Stomach (tissue), 4 donors: Measurements from ENCODE around the gene ABT1.

ENCODE experiments used
- EP300 ChIP-seq: sonication (generic); formaldehyde crosslinking; IDR thresholded peaks from one replicate; pipeline ENCODE4 v1.6.1; 2017; ENCODE audit warnings: antibody characterized with exemption
- POLR2A ChIP-seq, 4 donors: fragments of 450-650 bp; IDR thresholded peaks; one replicate each; pipeline ENCODE4 v1.6.1; 2016; ENCODE audit warnings: antibody characterized with exemption in 4 of 4, control low read depth in 2 of 4, mild to moderate bottlenecking in 1 of 4, moderate library complexity in 1 of 4
- POLR2AphosphoS5 ChIP-seq, 3 donors: sonication (generic); formaldehyde crosslinking; IDR thresholded peaks; one replicate each; pipeline ENCODE4 v1.6.1; 2016; ENCODE audit warnings: antibody characterized with exemption in 3 of 3
- TF ChIP-seq, protein P1 (sequence below), 7 experiments: fragments of 450-650 bp in 4 of 7; fragments of 200-600 bp in 3 of 7; sonication (generic) in 3 of 7; IDR thresholded peaks; one replicate each; pipeline ENCODE4 v1.5.1; 2016 to 2019; ENCODE audit warnings: antibody characterized with exemption in 7 of 7, control low read depth in 2 of 7, mild to moderate bottlenecking in 1 of 7

DNA sequence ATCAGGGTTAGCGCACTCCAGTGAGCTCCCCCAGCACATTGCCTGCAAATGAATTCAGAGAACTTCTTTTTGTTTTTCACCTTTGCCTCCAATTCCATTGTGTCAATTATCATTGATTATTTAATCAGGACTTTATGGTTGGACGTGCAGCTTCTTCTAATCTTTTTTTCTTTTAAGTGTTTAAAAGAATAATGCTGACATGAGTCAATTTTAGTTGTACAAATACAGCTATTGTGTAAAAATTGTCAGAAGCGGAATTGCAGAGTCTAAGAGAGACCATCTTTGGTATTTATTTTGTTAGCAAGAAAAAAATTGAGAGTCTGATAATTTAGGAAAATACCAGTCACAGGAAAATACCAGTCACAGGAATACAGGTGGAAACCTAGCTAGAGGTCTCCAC is 5.5 kb downstream of the ABT1 start:
- TF ChIP-seq, protein P1, sequence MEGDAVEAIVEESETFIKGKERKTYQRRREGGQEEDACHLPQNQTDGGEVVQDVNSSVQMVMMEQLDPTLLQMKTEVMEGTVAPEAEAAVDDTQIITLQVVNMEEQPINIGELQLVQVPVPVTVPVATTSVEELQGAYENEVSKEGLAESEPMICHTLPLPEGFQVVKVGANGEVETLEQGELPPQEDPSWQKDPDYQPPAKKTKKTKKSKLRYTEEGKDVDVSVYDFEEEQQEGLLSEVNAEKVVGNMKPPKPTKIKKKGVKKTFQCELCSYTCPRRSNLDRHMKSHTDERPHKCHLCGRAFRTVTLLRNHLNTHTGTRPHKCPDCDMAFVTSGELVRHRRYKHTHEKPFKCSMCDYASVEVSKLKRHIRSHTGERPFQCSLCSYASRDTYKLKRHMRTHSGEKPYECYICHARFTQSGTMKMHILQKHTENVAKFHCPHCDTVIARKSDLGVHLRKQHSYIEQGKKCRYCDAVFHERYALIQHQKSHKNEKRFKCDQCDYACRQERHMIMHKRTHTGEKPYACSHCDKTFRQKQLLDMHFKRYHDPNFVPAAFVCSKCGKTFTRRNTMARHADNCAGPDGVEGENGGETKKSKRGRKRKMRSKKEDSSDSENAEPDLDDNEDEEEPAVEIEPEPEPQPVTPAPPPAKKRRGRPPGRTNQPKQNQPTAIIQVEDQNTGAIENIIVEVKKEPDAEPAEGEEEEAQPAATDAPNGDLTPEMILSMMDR (IDR thresholded peaks at IDR 0.05): no peak
- TF ChIP-seq POLR2A (IDR thresholded peaks at IDR 0.05): no peak
- TF ChIP-seq EP300: no peak
- no peak for TF ChIP-seq POLR2AphosphoS5 (IDR thresholded peaks at IDR 0.05)
